HL-60 (cell line): ENCODE measurements around the gene AP1AR.

Experiments
- CTCF ChIP-seq: IDR thresholded peaks from one replicate; pipeline ENCODE4 v1.5.1; 2011; ENCODE audit warnings: low read length, control low read depth, inconsistent platforms; ENCODE audit not compliant: insufficient read depth
- GABPA ChIP-seq: IDR thresholded peaks from 2 replicates; pipeline ENCODE4 v1.6.1; 2012; ENCODE audit warnings: low read depth
- POLR2AphosphoS5 ChIP-seq: IDR thresholded peaks from 2 replicates; pipeline ENCODE4 v1.6.1; 2012; ENCODE audit warnings: low read depth
- SPI1 ChIP-seq: IDR thresholded peaks from 2 replicates; pipeline ENCODE4 v1.6.1; 2012; ENCODE audit warnings: low read depth, mild to moderate bottlenecking, borderline replicate concordance

- no peak for TF ChIP-seq CTCF
- TF ChIP-seq GABPA: no peak
- no peak for TF ChIP-seq POLR2AphosphoS5
- no peak for TF ChIP-seq SPI1
These were observed 84.8 kb downstream of the AP1AR start for GRCh38 chr4:112316360-112316759.
